ENCODE data around the gene ZNF581. TPM values are rescaled to one million over a fixed set of nuclear protein-coding genes. Genes with fewer than 3 reads are reported as not detected.
A peak's percentile ranks its signal among the peaks of the same experiment; 100 is the strongest.

The ZNF581 gene
- total RNA-seq, 1 experiment from 2014 or later: 65.1 TPM

DNA sequence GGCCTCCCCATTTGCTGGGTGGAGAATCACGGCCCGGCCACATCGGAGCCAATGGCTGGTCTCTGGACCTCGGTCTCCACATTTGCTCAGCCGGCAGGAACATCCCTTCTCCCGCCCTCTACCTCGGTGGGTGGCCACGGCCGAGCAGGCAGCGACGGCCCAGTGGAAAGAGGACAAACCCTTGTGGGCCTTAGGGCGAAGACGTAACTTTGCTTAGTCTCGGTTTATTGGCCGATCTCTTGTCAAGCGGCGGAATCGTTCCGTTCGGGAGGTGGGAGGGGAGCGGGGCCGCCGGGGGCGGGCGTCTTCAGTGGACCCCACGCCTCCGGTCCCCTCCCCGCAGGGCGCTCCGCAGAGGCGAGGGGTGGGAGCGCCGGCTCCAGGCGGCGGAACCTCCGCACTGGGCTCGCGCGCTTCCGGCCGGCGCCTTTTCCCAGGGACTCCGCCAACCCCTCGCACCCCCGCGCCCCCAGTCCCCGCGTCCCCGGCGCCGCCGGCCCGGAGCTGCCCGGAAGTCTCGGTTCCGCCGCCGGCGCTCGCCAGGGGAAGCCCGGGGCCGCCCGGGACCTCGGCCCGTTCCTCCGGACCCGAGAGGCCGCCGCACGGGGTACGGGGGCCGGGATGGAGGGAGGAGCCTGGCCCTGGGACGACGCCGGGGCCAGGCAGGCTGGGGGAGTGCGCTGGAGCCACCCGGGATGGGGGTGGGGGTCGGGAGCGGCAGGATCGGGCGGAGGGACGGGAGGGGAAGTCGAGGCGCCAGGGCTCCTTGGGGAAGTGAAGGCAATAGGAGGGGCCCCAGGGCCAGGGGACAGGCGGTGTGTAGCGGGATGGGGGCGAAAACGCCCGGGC, 2.6 kb upstream of the ZNF581 start, which contains the start of gene ZNF580:
TSS of gene ZNF580 (plus strand) at position 426 of the 849 bp plus-strand sequence. CDS start 1,507 bp downstream, outside the sequence.
- Histone ChIP-seq H3K23ac (ENCODE audit: insufficient read length, low read depth, low read length) (no peak within 1 kb of the TSS), H2AFZ (ENCODE audit: low read length) (no peak within 1 kb of the TSS), H2BK5ac (ENCODE audit: insufficient read length, low read length) (no peak within 1 kb of the TSS), H3K4me1 (ENCODE audit: insufficient read depth, low read length) (0 out of 2 replicates have a peak, but pooled peaks cover under 1% of the 10 kb centered on the region), H3K27ac (ENCODE audit: insufficient read length, low read depth, low read length) (no peak within 1 kb of the TSS), H4K91ac (ENCODE audit: insufficient read length, low read depth, low read length) (no peak within 1 kb of the TSS), H3K27me3 (ENCODE audit: insufficient read depth, low read length) (no peaks in the 10 kb centered on the region), H4K5ac (ENCODE audit: insufficient read length, low read depth, low read length) (no peak within 1 kb of the TSS), H3K79me2 (ENCODE audit: insufficient read depth, low read length) (peaks cover 8% of the 10 kb centered on the region; the same call in 1 of the 2 replicates), H3T11ph (ENCODE audit: low read length) (no peak within 1 kb of the TSS), H3K18ac (ENCODE audit: insufficient read length, low read depth, low read length) (no peak within 1 kb of the TSS), H3K4me2 (ENCODE audit: insufficient read depth, insufficient read length, low read length) (peak within 1 kb of the TSS; percentile 73), H4K8ac (replicated peaks; ENCODE audit: insufficient read length, low read depth, low read length) (no peak within 1 kb of the TSS), H3K79me1 (ENCODE audit: insufficient read depth, low read depth, low read length, poor library complexity, severe bottlenecking) (peaks cover 4% of the 10 kb centered on the region), H3K9ac (ENCODE audit: extremely low read depth, insufficient read length, low read length) (peak within 1 kb of the TSS; percentile 61), H2BK15ac (ENCODE audit: low read depth, low read length) (no peak within 1 kb of the TSS), H2BK12ac (ENCODE audit: insufficient read length, low read depth, low read length) (no peak within 1 kb of the TSS), H3K23me2 (ENCODE audit: insufficient read length, low read depth, low read length, poor library complexity, severe bottlenecking) (peaks cover 30% of the 10 kb centered on the region), H2BK20ac (ENCODE audit: low read depth, low read length, poor library complexity, severe bottlenecking) (no peak within 1 kb of the TSS), H3K4ac (ENCODE audit: low read depth, low read length) (no peak within 1 kb of the TSS), H3K9me3 (ENCODE audit: control insufficient read depth, low read depth, low read length) (no peaks in the 10 kb centered on the region), H2BK120ac (ENCODE audit: low read depth, low read length, poor library complexity, severe bottlenecking) (no peak within 1 kb of the TSS), H3K56ac (ENCODE audit: insufficient read length, low read depth, low read length) (no peak within 1 kb of the TSS), H3K14ac (ENCODE audit: insufficient read depth, low read length) (peak within 1 kb of the TSS; percentile 46; the same call in 1 of the 2 replicates), H4K20me1 (ENCODE audit: control insufficient read depth, insufficient read depth, insufficient read length) (no peaks in the 10 kb centered on the region), H2AK5ac (ENCODE audit: insufficient read length, low read length) (no peak within 1 kb of the TSS)
- Mint-ChIP-seq H3K27me3 (ENCODE audit: low read depth) (peaks cover 3% of the 10 kb centered on the region; the same call in 1 of the 2 replicates), H3K4me3 (peak within 1 kb of the TSS; percentile 97), H3K36me3 (ENCODE audit: insufficient read depth in 1 of 3, low read depth in 3 of 3) (peaks cover 24 to 30% (median 30%) of the 10 kb centered on the region in 3 experiments), H3K4me1 (peaks cover 25 to 43% of the 10 kb centered on the region in 2 experiments), H3K27ac (peak within 1 kb of the TSS; percentile 91 to 95 (median 94)), H3K9me3 (peaks cover 0 to 4% of the 10 kb centered on the region in 2 experiments; a peak in 3 of 5 replicates)
- DNase-seq: peak; percentile 75
- whole genome bisulfite sequencing (ENCODE audit: extremely low coverage, insufficient read length, low lambda C conversion rate): no CpG with 5 or more reads among the region's 89 CpGs
- TF ChIP-seq, protein P1, sequence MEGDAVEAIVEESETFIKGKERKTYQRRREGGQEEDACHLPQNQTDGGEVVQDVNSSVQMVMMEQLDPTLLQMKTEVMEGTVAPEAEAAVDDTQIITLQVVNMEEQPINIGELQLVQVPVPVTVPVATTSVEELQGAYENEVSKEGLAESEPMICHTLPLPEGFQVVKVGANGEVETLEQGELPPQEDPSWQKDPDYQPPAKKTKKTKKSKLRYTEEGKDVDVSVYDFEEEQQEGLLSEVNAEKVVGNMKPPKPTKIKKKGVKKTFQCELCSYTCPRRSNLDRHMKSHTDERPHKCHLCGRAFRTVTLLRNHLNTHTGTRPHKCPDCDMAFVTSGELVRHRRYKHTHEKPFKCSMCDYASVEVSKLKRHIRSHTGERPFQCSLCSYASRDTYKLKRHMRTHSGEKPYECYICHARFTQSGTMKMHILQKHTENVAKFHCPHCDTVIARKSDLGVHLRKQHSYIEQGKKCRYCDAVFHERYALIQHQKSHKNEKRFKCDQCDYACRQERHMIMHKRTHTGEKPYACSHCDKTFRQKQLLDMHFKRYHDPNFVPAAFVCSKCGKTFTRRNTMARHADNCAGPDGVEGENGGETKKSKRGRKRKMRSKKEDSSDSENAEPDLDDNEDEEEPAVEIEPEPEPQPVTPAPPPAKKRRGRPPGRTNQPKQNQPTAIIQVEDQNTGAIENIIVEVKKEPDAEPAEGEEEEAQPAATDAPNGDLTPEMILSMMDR (conservative IDR thresholded peaks at IDR 0.05): no peak

Data from H9 (cell line).